NOMO-1 treated with DMSO at 0.1 percent for 48 hours (cell line): ENCODE measurements around the gene XPO6.

Source experiments
- DNase-seq: peaks from one replicate; lab custom pipeline; 2025; ENCODE audit not compliant: unreplicated experiment; lab: John Stamatoyannopoulos, UW

XPO6 gene

GRCh38 chr16:28208824-28209223 is 2.9 kb downstream of the XPO6 start:
- DNase-seq: no peak

- no peak for DNase-seq
These were observed 3.6 kb downstream of the XPO6 start for GRCh38 chr16:28208131-28208530.

- no peak for DNase-seq
These were observed 4.4 kb downstream of the XPO6 start for GRCh38 chr16:28207399-28207798.

GRCh38 chr16:28205974-28206373 is 5.8 kb downstream of the XPO6 start:
- DNase-seq: no peak

GRCh38 chr16:28205117-28205899 is 6.5 kb downstream of the XPO6 start:
- DNase-seq: no peak

- DNase-seq: no peak
These were observed 7.1 kb downstream of the XPO6 start for GRCh38 chr16:28204622-28205021.

GRCh38 chr16:28204204-28204603 is 7.6 kb downstream of the XPO6 start:
- DNase-seq: no peak

GRCh38 chr16:28202147-28202746 is 9.5 kb downstream of the XPO6 start:
- DNase-seq: peak; percentile 25

GRCh38 chr16:28200661-28201060 is 11.1 kb downstream of the XPO6 start:
- no peak for DNase-seq

GRCh38 chr16:28196387-28196987 is 15.3 kb downstream of the XPO6 start:
- no peak for DNase-seq

GRCh38 chr16:28195859-28196258 is 15.9 kb downstream of the XPO6 start:
- no peak for DNase-seq

GRCh38 chr16:28193530-28194423 is 18.0 kb downstream of the XPO6 start:
- DNase-seq: peak; percentile 19

GRCh38 chr16:28192806-28193529 is 18.8 kb downstream of the XPO6 start:
- DNase-seq: peak; percentile 37

- no peak for DNase-seq
These were observed 20.3 kb downstream of the XPO6 start for GRCh38 chr16:28191364-28191960.

- DNase-seq: no peak
These were observed 22.5 kb downstream of the XPO6 start for GRCh38 chr16:28189245-28189644.

GRCh38 chr16:28188085-28188916 is 23.5 kb downstream of the XPO6 start:
- peak; percentile 92 for DNase-seq

- DNase-seq: peak; percentile 75
These were observed 24.2 kb downstream of the XPO6 start for GRCh38 chr16:28187595-28188004.

- DNase-seq: no peak
These were observed 25.0 kb downstream of the XPO6 start for GRCh38 chr16:28186752-28187151.

GRCh38 chr16:28185696-28186095 is 26.1 kb downstream of the XPO6 start:
- DNase-seq: no peak
